ENCODE measurements around the gene CNPPD1.

Gene CNPPD1

GRCh38 chr2:219158025-219158424 lies 18.7 kb downstream of the CNPPD1 start:
- DNase-seq = no peak

GRCh38 chr2:219157396-219157795 lies 19.3 kb downstream of the CNPPD1 start:
- no peak for DNase-seq

GRCh38 chr2:219155054-219155644 lies 21.6 kb downstream of the CNPPD1 start:
- peak; percentile 66 to 78 for DNase-seq

GRCh38 chr2:219149667-219150066 lies 27.1 kb downstream of the CNPPD1 start:
- DNase-seq = no peak

- peak in 1 of 2 donors; percentile 26 for DNase-seq
These were observed 34.4 kb downstream of the CNPPD1 start for GRCh38 chr2:219142329-219142728.

GRCh38 chr2:219140722-219141121 lies 36.0 kb downstream of the CNPPD1 start:
- DNase-seq = no peak

- DNase-seq = no peak
These were observed 42.7 kb downstream of the CNPPD1 start for GRCh38 chr2:219133976-219134375.

- no peak for DNase-seq
These were observed 45.0 kb downstream of the CNPPD1 start for GRCh38 chr2:219131744-219132143.

GRCh38 chr2:219131327-219131726 lies 45.4 kb downstream of the CNPPD1 start:
- no peak for DNase-seq

GRCh38 chr2:219129589-219129988 lies 47.1 kb downstream of the CNPPD1 start:
- DNase-seq = no peak

- no peak for DNase-seq
These were observed 48.3 kb downstream of the CNPPD1 start for GRCh38 chr2:219128396-219128795.

- no peak for DNase-seq
These were observed 49.6 kb downstream of the CNPPD1 start for GRCh38 chr2:219127037-219127635.

- DNase-seq = no peak
These were observed 50.2 kb downstream of the CNPPD1 start for GRCh38 chr2:219126555-219126954.

- DNase-seq = no peak
These were observed 50.8 kb downstream of the CNPPD1 start for GRCh38 chr2:219125886-219126270.

GRCh38 chr2:219125225-219125885 lies 51.4 kb downstream of the CNPPD1 start:
- peak; percentile 26 to 67 for DNase-seq

- no peak for DNase-seq
These were observed 52.2 kb downstream of the CNPPD1 start for GRCh38 chr2:219124381-219125110.

- DNase-seq = no peak
These were observed 53.2 kb downstream of the CNPPD1 start for GRCh38 chr2:219123356-219124135.

GRCh38 chr2:219122202-219122980 lies 54.3 kb downstream of the CNPPD1 start:
- no peak for DNase-seq
